Motor neuron (in vitro differentiated cells): ENCODE results near the gene PRR19. TPM values are rescaled to one million over a fixed set of nuclear protein-coding genes. Genes with fewer than 3 reads are reported as not detected.
A peak's percentile ranks its signal among the peaks of the same experiment; 100 is the strongest.
"Not testable (repeated sequence)": the region's sequence is repeated elsewhere in the genome, so short reads cannot be mapped to it uniquely, and the experiment has no call there.

Experiments used
- ATAC-seq, 8 experiments: fragments of 200-7000 bp; cut with Tn5 transposase; replicated peaks in 6 of 8; 2 replicates each; pipeline ENCODE4 v1.8.0; 2021; ENCODE audit warnings: mild to moderate bottlenecking in 8 of 8, moderate library complexity in 8 of 8
- H3K27ac ChIP-seq, 2 donors: fragments of 250-450 bp; sonication (Bioruptor Pico); 2 replicates each; pipeline ENCODE4 v1.9.0; 2021; ENCODE audit warnings: antibody characterized with exemption in 2 of 2, mild to moderate bottlenecking in 2 of 2, moderate library complexity in 1 of 2
- H3K4me1 ChIP-seq, 2 donors: fragments of 250-450 bp; sonication (Bioruptor Pico); replicated peaks in 1 of 2; 2 replicates each; pipeline ENCODE4 v1.6.1; 2021; ENCODE audit warnings: antibody characterized with exemption in 2 of 2, mild to moderate bottlenecking in 2 of 2, moderate library complexity in 1 of 2
- H3K4me3 ChIP-seq, 5 donors: fragments of 250-450 bp; sonication (Bioruptor Pico); 2 replicates each; pipeline ENCODE4 v1.9.0; 2021; ENCODE audit warnings: antibody characterized with exemption in 5 of 5, mild to moderate bottlenecking in 5 of 5, moderate library complexity in 4 of 5
- WGBS, 10 experiments: fragments of 450-650 bp; shearing (Covaris generic); methylation state at CpG; one replicate each; pipeline ENCODE4 v1.0.0; 2022; 5-methylcytosine and 5-hydroxymethylcytosine counted together
- in situ Hi-C, 9 experiments: fragments of 400-800 bp; cut with MboI; loops; one replicate each; pipeline ENCODE4 v1.15.0; 2021; ENCODE audit warnings: low sequenced_read_pairs in 9 of 9, low pct_unique_long_range_greater_than_20kb in 2 of 9; ENCODE audit not compliant: unreplicated experiment in 9 of 9
- total RNA-seq, 8 experiments: library from RNA; unstranded; fragments of 300-600 nt; gene quantifications; 2 replicates each; pipeline versions ENCODE4 v1.2.3 to v1.2.4, GENCODE V29; 2022

PRR19 gene
- total RNA-seq, 8 experiments from 2014 or later: 0.92 to 2.6 (median 1.1) TPM

- H3K27ac ChIP-seq: peak overlapping the region in 1 of 2 donors; percentile 65
- in situ Hi-C loops, H3K4me3 ChIP-seq, ATAC-seq: not testable (repeated sequence)
- 74 to 100% (median 94%) methylated on average over 1 to 12 of the region's 25 CpGs; no CpG with 5 or more reads in 2 of the 10 experiments for WGBS, 10 experiments
- H3K4me1 ChIP-seq: peaks cover 9 to 10% of the 10 kb centered on the region in 2 donors
These were observed 34.9 kb upstream of the PRR19 start for GRCh38 chr19:42266928-42267603.

GRCh38 chr19:42267644-42268141, 34.2 kb upstream of the PRR19 start:
- Histone ChIP-seq H3K4me3 (peak overlapping the region; percentile 69 to 94 (median 81)), H3K27ac (peak overlapping the region; percentile 53 to 65), H3K4me1 (peaks cover 9 to 10% of the 10 kb centered on the region in 2 donors)
- 0 to 27% (median 3%) methylated on average over 1 to 6 of the region's 13 CpGs; no CpG with 5 or more reads in 3 of the 10 experiments for WGBS, 10 experiments
- ATAC-seq: no peak
- in situ Hi-C loops: no loop called here

- 0 to 2% (median 0%) methylated on average over 7 to 24 of the region's 46 CpGs; no CpG with 5 or more reads in 5 of the 10 experiments for WGBS, 10 experiments
- in situ Hi-C loops: no loop called here
- Histone ChIP-seq H3K4me1 (peaks cover 9 to 10% of the 10 kb centered on the region in 2 donors), H3K27ac (peak overlapping the region; percentile 99 to 100), H3K4me3 (peak overlapping the region; percentile 69 to 94 (median 81))
- ATAC-seq: peak; percentile 63 to 76 (median 68)
These were observed 33.7 kb upstream of the PRR19 start for GRCh38 chr19:42268142-42268703.

- Histone ChIP-seq H3K4me1 (peaks cover 9 to 10% of the 10 kb centered on the region in 2 donors), H3K4me3 (peak within 1 kb of the TSS; percentile 69 to 94 (median 81)), H3K27ac (peak within 1 kb of the TSS; percentile 99 to 100)
- ATAC-seq: peak; percentile 77 to 90 (median 90)
- in situ Hi-C loops: no loop called here
- WGBS, 10 experiments: 0% methylated on average over 1 to 7 of the region's 52 CpGs; no CpG with 5 or more reads in 6 of the 10 experiments
These were observed 33.0 kb upstream of the PRR19 start, which contains the start of gene CIC for GRCh38 chr19:42268704-42269477. CIC (plus strand) TSS chr19:42269252; CDS start chr19:42271784, 2,532 bp downstream.

- H3K4me3 ChIP-seq: peak overlapping the region; percentile 40 to 81 (median 46)
- H3K4me1 ChIP-seq: peaks cover 9 to 14% of the 10 kb centered on the region in 2 donors
- in situ Hi-C loops: no loop called here
- ATAC-seq: no peak
- peak overlapping the region; percentile 66 to 67 for H3K27ac ChIP-seq
- 0 to 100% (median 72%) methylated on average over 1 to 6 of the region's 10 CpGs; no CpG with 5 or more reads in 4 of the 10 experiments for WGBS, 10 experiments
These were observed 32.2 kb upstream of the PRR19 start for GRCh38 chr19:42269478-42270345.

GRCh38 chr19:42270346-42271044, 31.4 kb upstream of the PRR19 start:
- ATAC-seq: peak in 2 of 8 experiments; percentile 3 to 4
- peaks cover 9 to 14% of the 10 kb centered on the region in 2 donors for H3K4me1 ChIP-seq
- in situ Hi-C loops: no loop called here
- peak overlapping the region; percentile 40 to 81 (median 46) for H3K4me3 ChIP-seq
- H3K27ac ChIP-seq: peak overlapping the region in 1 of 2 donors; percentile 66
- 0 to 90% (median 75%) methylated on average over 1 to 3 of the region's 18 CpGs; no CpG with 5 or more reads in 6 of the 10 experiments for WGBS, 10 experiments

GRCh38 chr19:42271045-42271419, 30.9 kb upstream of the PRR19 start:
- in situ Hi-C loops: no loop called here
- H3K4me3 ChIP-seq: peak overlapping the region in 1 of 5 donors; percentile 43
- no peak overlapping the region for H3K27ac ChIP-seq
- WGBS, 10 experiments: 17 to 100% (median 71%) methylated on average over 1 to 2 of the region's 3 CpGs; no CpG with 5 or more reads in 5 of the 10 experiments
- ATAC-seq: no peak
- peaks cover 9 to 14% of the 10 kb centered on the region in 2 donors for H3K4me1 ChIP-seq

GRCh38 chr19:42271861-42272534, 29.9 kb upstream of the PRR19 start:
- no peak overlapping the region for H3K4me3 ChIP-seq
- H3K4me1 ChIP-seq: peaks cover 9 to 14% of the 10 kb centered on the region in 2 donors
- ATAC-seq: no peak
- H3K27ac ChIP-seq: no peak overlapping the region
- in situ Hi-C loops: no loop called here
- 83 to 100% (median 90%) methylated on average over 3 to 15 of the region's 35 CpGs; no CpG with 5 or more reads in 6 of the 10 experiments for WGBS, 10 experiments

GRCh38 chr19:42272535-42272897, 29.4 kb upstream of the PRR19 start:
- no peak for ATAC-seq
- peaks cover 13 to 15% of the 10 kb centered on the region in 2 donors for H3K4me1 ChIP-seq
- H3K4me3 ChIP-seq: no peak overlapping the region
- in situ Hi-C loops: no loop called here
- H3K27ac ChIP-seq: no peak overlapping the region
- WGBS, 10 experiments: 60 to 94% methylated on average over 1 to 7 of the region's 9 CpGs; no CpG with 5 or more reads in 8 of the 10 experiments

GRCh38 chr19:42272989-42273406, 28.9 kb upstream of the PRR19 start:
- Histone ChIP-seq H3K27ac (no peak overlapping the region), H3K4me1 (peaks cover 18% of the 10 kb centered on the region in 2 donors), H3K4me3 (no peak overlapping the region)
- 81 to 100% (median 93%) methylated on average over 1 to 15 of the region's 23 CpGs; no CpG with 5 or more reads in 5 of the 10 experiments for WGBS, 10 experiments
- no peak for ATAC-seq
- in situ Hi-C loops: no loop called here

- no peak for ATAC-seq
- H3K4me1 ChIP-seq: peaks cover 19 to 21% of the 10 kb centered on the region in 2 donors
- H3K27ac ChIP-seq: no peak overlapping the region
- no peak overlapping the region for H3K4me3 ChIP-seq
- in situ Hi-C loops: no loop called here
- WGBS, 10 experiments: 80 to 95% (median 89%) methylated on average over 1 to 9 of the region's 43 CpGs; no CpG with 5 or more reads in 6 of the 10 experiments
These were observed 28.4 kb upstream of the PRR19 start for GRCh38 chr19:42273407-42274064.
